GM12892 (cell line): Measurements from ENCODE around the gene PIGC.

Experiments used
- POLR2A ChIP-seq: IDR thresholded peaks from 2 replicates; pipeline ENCODE4 v1.6.1; 2011; ENCODE audit warnings: low read depth, low read length, control low read depth
- POLR2AphosphoS5 ChIP-seq: IDR thresholded peaks from 2 replicates; pipeline ENCODE4 v1.6.1; 2011; ENCODE audit warnings: low read depth, low read length, control low read depth
- TAF1 ChIP-seq: IDR thresholded peaks from 2 replicates; pipeline ENCODE4 v1.6.1; 2011; ENCODE audit warnings: low read depth, mild to moderate bottlenecking, control low read depth, low read length, borderline replicate concordance

DNA sequence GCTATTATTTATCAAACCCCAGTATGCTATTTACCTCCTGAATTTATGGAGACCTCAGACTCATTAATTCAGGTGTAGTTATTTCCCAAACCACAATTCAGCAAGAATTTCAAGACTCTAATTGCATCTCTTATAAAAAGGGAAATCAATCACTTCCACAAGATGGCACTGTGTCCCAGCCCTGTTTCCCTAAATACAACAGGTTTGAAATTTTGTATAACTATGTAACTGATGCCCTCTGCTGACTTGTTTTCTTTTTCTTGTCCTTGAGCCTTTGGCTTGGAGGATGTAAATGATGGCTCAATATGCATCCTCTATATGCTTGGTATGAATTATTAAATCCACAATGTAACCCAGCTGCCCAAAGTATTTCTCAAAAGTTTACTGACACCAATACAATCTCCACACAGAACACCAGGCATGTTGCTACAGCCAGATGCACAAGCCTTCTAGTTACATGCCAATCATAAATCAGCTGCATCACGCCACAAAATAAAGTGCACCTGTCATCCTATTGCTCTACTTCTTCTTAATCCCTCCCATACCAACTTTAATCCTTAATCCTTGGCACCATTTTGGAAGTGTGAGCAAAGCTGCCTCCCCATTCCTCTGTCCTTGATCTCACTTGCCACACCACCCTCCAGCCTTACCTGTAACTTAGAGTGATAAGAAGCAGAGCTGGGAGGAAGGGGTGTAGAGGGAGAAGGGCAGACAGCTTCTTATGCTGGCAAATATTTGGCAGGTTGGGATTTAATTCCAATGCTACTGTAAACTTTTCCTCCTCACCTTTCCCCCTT is 14.3 kb downstream of the PIGC start:
- TF ChIP-seq TAF1 (no peak), POLR2A (no peak), POLR2AphosphoS5 (no peak)
